ENCODE results near the gene BAX. TPM values are rescaled to one million over a fixed set of nuclear protein-coding genes. Genes with fewer than 3 reads are reported as not detected.

The BAX gene
- total RNA-seq, 1 experiment from 2014 or later = 346 TPM

DNA sequence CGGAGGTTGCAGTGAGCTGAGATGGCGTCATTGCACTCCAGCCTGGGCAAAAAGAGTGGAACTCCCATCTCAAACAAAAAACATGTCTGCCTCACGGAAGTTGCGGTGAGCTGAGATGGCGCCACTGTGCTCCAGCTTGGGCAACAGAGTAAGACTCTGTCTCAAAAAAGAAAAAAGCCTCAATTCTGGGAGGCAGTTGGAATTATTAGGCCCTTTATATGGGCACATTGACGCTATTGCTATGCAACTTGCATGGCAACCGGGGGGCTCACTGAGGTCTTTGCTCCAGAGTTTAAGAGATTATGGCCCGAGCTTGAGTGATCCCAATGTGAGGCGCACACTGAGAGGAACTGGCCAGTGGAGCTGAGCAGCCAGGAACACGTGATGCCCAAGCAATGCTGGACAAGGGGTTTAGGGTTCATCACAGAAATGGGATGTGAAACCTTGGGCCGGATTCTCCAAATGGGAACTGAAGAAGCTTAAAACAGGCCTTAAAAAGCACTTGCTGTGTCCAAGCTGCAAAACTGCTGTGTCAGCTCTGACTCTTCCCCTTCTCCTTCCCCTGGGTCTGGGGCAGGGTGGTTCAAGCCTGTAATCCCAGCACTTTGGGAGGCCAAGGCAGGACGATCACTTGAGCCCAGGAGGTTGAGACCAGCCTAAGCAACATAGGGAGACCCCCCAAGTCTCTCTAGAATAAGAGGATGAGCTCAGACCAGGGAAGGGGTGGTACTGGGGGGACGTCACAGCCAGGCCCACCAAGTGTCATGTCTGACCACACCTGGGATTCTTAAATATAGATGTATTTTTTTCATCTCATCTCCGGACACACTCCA lies 12.9 kb downstream of the BAX start (continued):
- TF ChIP-seq, protein P1, sequence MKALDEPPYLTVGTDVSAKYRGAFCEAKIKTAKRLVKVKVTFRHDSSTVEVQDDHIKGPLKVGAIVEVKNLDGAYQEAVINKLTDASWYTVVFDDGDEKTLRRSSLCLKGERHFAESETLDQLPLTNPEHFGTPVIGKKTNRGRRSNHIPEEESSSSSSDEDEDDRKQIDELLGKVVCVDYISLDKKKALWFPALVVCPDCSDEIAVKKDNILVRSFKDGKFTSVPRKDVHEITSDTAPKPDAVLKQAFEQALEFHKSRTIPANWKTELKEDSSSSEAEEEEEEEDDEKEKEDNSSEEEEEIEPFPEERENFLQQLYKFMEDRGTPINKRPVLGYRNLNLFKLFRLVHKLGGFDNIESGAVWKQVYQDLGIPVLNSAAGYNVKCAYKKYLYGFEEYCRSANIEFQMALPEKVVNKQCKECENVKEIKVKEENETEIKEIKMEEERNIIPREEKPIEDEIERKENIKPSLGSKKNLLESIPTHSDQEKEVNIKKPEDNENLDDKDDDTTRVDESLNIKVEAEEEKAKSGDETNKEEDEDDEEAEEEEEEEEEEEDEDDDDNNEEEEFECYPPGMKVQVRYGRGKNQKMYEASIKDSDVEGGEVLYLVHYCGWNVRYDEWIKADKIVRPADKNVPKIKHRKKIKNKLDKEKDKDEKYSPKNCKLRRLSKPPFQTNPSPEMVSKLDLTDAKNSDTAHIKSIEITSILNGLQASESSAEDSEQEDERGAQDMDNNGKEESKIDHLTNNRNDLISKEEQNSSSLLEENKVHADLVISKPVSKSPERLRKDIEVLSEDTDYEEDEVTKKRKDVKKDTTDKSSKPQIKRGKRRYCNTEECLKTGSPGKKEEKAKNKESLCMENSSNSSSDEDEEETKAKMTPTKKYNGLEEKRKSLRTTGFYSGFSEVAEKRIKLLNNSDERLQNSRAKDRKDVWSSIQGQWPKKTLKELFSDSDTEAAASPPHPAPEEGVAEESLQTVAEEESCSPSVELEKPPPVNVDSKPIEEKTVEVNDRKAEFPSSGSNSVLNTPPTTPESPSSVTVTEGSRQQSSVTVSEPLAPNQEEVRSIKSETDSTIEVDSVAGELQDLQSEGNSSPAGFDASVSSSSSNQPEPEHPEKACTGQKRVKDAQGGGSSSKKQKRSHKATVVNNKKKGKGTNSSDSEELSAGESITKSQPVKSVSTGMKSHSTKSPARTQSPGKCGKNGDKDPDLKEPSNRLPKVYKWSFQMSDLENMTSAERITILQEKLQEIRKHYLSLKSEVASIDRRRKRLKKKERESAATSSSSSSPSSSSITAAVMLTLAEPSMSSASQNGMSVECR (CRISPR knock-in tag; IDR thresholded peaks at IDR 0.05; ENCODE audit: borderline replicate concordance) = no peak
- no peak for TF ChIP-seq FOXP1 (CRISPR knock-in tag; IDR thresholded peaks at IDR 0.05; ENCODE audit: borderline replicate concordance)
- no peak for TF ChIP-seq ZNF671 (CRISPR knock-in tag; IDR thresholded peaks at IDR 0.05)

DNA sequence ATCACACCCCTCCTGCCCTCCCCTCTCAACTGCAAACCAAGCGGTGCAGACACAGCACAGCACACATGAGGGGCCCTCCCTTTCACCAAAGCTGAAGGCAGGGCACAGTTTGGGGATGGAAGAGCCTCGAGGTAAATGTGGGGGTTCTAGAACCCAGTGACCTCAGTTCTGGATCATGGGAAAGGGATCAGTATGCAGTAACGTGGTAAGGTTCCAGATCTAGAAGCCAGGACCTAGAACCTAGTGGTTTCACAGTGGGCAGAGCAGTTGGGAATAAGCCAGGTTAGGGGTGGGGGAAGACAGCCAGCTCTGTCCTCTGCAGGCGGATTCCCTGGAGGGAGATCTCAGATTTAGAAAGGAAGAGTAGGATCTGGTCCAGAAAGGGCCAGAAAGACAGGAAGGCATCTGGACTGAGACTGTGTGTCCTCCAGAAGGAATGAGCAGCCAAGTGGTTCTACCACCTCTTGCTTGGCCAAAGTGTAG lies 13.5 kb downstream of the BAX start:
- TF ChIP-seq, protein P2, sequence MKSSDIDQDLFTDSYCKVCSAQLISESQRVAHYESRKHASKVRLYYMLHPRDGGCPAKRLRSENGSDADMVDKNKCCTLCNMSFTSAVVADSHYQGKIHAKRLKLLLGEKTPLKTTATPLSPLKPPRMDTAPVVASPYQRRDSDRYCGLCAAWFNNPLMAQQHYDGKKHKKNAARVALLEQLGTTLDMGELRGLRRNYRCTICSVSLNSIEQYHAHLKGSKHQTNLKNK (CRISPR knock-in tag; IDR thresholded peaks at IDR 0.05) = peak; percentile 2; the same call in 1 of the 2 replicates
- TF ChIP-seq RORB (CRISPR knock-in tag; IDR thresholded peaks at IDR 0.05) (0 out of 2 replicates have a peak, but pooled peaks have one; percentile 76), FOXK1 (CRISPR knock-in tag; IDR thresholded peaks at IDR 0.05) (no peak), MYBL2 (CRISPR knock-in tag; IDR thresholded peaks at IDR 0.05) (no peak), EMX1 (CRISPR knock-in tag; IDR thresholded peaks at IDR 0.05) (0 out of 2 replicates have a peak, but pooled peaks have one; percentile 3), NFATC4 (CRISPR knock-in tag; IDR thresholded peaks at IDR 0.05) (no peak), MXD4 (CRISPR knock-in tag; IDR thresholded peaks at IDR 0.05; ENCODE audit: borderline replicate concordance) (no peak), NR1H2 (CRISPR knock-in tag; IDR thresholded peaks at IDR 0.05) (no peak)
- TF ChIP-seq, protein P3, sequence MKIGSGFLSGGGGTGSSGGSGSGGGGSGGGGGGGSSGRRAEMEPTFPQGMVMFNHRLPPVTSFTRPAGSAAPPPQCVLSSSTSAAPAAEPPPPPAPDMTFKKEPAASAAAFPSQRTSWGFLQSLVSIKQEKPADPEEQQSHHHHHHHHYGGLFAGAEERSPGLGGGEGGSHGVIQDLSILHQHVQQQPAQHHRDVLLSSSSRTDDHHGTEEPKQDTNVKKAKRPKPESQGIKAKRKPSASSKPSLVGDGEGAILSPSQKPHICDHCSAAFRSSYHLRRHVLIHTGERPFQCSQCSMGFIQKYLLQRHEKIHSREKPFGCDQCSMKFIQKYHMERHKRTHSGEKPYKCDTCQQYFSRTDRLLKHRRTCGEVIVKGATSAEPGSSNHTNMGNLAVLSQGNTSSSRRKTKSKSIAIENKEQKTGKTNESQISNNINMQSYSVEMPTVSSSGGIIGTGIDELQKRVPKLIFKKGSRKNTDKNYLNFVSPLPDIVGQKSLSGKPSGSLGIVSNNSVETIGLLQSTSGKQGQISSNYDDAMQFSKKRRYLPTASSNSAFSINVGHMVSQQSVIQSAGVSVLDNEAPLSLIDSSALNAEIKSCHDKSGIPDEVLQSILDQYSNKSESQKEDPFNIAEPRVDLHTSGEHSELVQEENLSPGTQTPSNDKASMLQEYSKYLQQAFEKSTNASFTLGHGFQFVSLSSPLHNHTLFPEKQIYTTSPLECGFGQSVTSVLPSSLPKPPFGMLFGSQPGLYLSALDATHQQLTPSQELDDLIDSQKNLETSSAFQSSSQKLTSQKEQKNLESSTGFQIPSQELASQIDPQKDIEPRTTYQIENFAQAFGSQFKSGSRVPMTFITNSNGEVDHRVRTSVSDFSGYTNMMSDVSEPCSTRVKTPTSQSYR (CRISPR knock-in tag; IDR thresholded peaks at IDR 0.05) = no peak
- Mint-ChIP-seq H3K4me3 (no peak overlapping the region), H3K36me3 (peaks cover 49% of the 10 kb centered on the region), H3K9me3 (peaks cover 4% of the 10 kb centered on the region), H3K27ac (no peak overlapping the region), H3K27me3 (ENCODE audit: low read depth) (no peaks in the 10 kb centered on the region), H3K4me1 (peaks cover 31% of the 10 kb centered on the region)
- DNase-seq (ENCODE audit: low spot score) (no peak), ATAC-seq (no peak)
- ChIA-PET CTCF (interaction anchor here (1.4 to 2.6 kb wide), 3 partner anchors 8 to 33 kb away, joined by 3 to 13 read pairs (median 8); partner anchors contain the start of genes GYS1 and RUVBL2), POLR2A (interaction anchor here (1.3 kb wide), 1 partner anchor 25 kb away, joined by 3 read pairs; the partner anchor contains the start of gene RUVBL2)

DNA sequence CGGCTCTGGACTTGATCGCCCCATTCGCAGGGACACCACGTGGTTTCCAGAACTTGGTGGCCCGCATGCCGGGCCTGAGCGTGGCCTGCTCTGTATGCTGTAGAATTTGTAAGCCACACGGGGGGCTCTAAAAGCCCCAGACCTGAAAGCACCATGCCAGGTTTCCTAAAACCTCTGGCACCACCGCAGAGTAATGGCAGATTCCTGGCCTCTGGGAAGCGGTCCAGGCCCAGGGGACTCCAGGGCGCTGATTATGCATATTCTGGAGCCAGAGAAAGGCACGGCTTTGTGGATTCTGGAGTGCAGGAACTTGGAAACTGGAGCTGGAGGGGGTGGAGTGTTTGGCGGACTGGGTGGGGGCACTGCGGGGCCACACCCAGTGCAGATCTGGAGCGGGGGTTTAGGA lies 14.1 kb downstream of the BAX start:
- POLR2A ChIA-PET = no interaction called here
- no peak for DNase-seq (ENCODE audit: low spot score)
- Mint-ChIP-seq H3K36me3 (peaks cover 52% of the 10 kb centered on the region), H3K4me3 (no peak overlapping the region), H3K4me1 (peaks cover 26% of the 10 kb centered on the region), H3K27ac (no peak overlapping the region), H3K27me3 (ENCODE audit: low read depth) (no peaks in the 10 kb centered on the region), H3K9me3 (peaks cover 4% of the 10 kb centered on the region)
- no peak for ATAC-seq
- CTCF ChIA-PET = interaction anchor here (2.3 kb wide), 1 partner anchor 33 kb away, joined by 29 read pairs; no protein-coding TSS in a partner anchor
- TF ChIP-seq TCF7 (CRISPR knock-in tag; IDR thresholded peaks at IDR 0.05; ENCODE audit: low read depth) = no peak
- no peak for TF ChIP-seq FOXK1 (CRISPR knock-in tag; IDR thresholded peaks at IDR 0.05)
- no peak for TF ChIP-seq RORB (CRISPR knock-in tag; IDR thresholded peaks at IDR 0.05)
- TF ChIP-seq NFYB (CRISPR knock-in tag; conservative IDR thresholded peaks at IDR 0.05; ENCODE audit: low read depth) = no peak
- no peak for TF ChIP-seq ZNF121 (CRISPR knock-in tag; IDR thresholded peaks at IDR 0.05)
- TF ChIP-seq TEAD4 (CRISPR knock-in tag; IDR thresholded peaks at IDR 0.05) = no peak
- TF ChIP-seq, protein P4, sequence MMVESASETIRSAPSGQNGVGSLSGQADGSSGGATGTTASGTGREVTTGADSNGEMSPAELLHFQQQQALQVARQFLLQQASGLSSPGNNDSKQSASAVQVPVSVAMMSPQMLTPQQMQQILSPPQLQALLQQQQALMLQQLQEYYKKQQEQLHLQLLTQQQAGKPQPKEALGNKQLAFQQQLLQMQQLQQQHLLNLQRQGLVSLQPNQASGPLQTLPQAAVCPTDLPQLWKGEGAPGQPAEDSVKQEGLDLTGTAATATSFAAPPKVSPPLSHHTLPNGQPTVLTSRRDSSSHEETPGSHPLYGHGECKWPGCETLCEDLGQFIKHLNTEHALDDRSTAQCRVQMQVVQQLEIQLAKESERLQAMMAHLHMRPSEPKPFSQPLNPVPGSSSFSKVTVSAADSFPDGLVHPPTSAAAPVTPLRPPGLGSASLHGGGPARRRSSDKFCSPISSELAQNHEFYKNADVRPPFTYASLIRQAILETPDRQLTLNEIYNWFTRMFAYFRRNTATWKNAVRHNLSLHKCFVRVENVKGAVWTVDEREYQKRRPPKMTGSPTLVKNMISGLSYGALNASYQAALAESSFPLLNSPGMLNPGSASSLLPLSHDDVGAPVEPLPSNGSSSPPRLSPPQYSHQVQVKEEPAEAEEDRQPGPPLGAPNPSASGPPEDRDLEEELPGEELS (CRISPR knock-in tag; IDR thresholded peaks at IDR 0.05) = no peak
- TF ChIP-seq, protein P5, sequence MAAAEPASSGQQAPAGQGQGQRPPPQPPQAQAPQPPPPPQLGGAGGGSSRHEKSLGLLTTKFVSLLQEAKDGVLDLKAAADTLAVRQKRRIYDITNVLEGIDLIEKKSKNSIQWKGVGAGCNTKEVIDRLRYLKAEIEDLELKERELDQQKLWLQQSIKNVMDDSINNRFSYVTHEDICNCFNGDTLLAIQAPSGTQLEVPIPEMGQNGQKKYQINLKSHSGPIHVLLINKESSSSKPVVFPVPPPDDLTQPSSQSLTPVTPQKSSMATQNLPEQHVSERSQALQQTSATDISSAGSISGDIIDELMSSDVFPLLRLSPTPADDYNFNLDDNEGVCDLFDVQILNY (CRISPR knock-in tag; IDR thresholded peaks at IDR 0.05) = no peak
- TF ChIP-seq IRF2 (CRISPR knock-in tag; IDR thresholded peaks at IDR 0.05; ENCODE audit: borderline replicate concordance, low read depth) = no peak
